ENCODE data around the gene LYSMD2. TPM values are rescaled to one million over a fixed set of nuclear protein-coding genes. Genes with fewer than 3 reads are reported as not detected.

Gene LYSMD2
- total RNA-seq, 1 experiment from 2014 or later, result 2.9 TPM

DNA sequence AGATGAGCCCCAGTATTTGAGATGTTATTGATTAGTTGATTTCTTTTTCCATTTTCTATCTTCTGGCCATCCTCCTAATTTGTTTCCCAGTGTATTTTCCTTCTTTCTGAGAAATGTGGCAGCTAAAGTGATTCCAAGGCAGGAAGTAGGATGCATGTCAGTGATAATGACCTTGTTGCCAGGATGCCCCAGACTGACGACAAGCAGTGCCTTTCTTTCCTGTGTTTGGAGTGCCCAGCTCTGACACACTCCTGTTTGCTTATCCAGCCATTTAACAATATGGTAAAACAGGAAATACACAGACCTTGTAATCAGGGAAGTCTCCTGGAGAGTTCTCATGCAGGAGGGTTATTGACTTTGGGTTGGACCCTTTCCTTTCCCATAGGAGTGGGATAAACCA is 34.3 kb upstream of the LYSMD2 start:
- H3K36me3 ChIP-seq (ENCODE audit: insufficient read depth, low read length, poor library complexity, severe bottlenecking), result no peaks in the 10 kb centered on the region
- intact Hi-C loops (cut with micrococcal nuclease; ENCODE audit: unreplicated experiment), result no loop called here
- ChIA-PET POLR2A (ENCODE audit: low non-redundant PET) (interaction anchor here (0.6 kb wide), 1 partner anchor 10 kb away, joined by 3 read pairs; no protein-coding TSS in a partner anchor), CTCF (no interaction called here)
- H3K9me3 ChIP-seq (ENCODE audit: low read depth, low read length, poor library complexity, severe bottlenecking), result no peaks in the 10 kb centered on the region
- H3K27ac ChIP-seq (ENCODE audit: low read depth, low read length, poor library complexity, severe bottlenecking), result no peak overlapping the region
- no peaks in the 10 kb centered on the region for H3K27me3 ChIP-seq (replicated peaks; ENCODE audit: insufficient read depth, low read depth, low read length, poor library complexity)
- H3K4me1 ChIP-seq (ENCODE audit: insufficient read depth, low read length, poor library complexity, severe bottlenecking), result no peaks in the 10 kb centered on the region
- no TSS peak for BruUV-seq (replicated peaks)
- no peak for DNase-seq (ENCODE audit: low spot score)
- no peak overlapping the region for H3K4me3 ChIP-seq (ENCODE audit: low read depth, low read length, poor library complexity, severe bottlenecking)
- TF ChIP-seq, protein P1, sequence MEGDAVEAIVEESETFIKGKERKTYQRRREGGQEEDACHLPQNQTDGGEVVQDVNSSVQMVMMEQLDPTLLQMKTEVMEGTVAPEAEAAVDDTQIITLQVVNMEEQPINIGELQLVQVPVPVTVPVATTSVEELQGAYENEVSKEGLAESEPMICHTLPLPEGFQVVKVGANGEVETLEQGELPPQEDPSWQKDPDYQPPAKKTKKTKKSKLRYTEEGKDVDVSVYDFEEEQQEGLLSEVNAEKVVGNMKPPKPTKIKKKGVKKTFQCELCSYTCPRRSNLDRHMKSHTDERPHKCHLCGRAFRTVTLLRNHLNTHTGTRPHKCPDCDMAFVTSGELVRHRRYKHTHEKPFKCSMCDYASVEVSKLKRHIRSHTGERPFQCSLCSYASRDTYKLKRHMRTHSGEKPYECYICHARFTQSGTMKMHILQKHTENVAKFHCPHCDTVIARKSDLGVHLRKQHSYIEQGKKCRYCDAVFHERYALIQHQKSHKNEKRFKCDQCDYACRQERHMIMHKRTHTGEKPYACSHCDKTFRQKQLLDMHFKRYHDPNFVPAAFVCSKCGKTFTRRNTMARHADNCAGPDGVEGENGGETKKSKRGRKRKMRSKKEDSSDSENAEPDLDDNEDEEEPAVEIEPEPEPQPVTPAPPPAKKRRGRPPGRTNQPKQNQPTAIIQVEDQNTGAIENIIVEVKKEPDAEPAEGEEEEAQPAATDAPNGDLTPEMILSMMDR (conservative IDR thresholded peaks at IDR 0.05; ENCODE audit: low read depth, low read length), result no peak
- no peak for TF ChIP-seq EZH2 (IDR thresholded peaks at IDR 0.05; ENCODE audit: borderline replicate concordance, low read depth, low read length, poor library complexity, severe bottlenecking)

DNA sequence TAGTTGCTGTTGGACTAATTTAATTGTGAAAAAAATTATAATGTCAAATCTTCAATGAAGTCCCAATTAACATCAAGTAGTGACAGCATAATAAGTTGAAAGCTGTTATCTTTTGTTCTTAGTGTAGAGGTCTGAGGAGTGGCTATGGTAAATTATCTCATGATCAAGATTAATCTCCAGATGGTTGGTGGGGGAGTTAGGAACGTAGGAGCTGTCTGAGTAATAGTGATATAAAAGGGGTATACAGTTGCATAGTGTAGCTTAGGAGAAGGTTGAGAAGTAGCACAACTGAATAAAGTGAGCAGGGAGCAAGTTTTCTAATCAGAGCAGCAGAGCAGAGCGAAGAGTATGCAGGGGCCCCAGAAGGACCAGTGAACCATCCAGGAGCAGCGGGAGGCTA is 33.4 kb upstream of the LYSMD2 start:
- POLR2A ChIA-PET (ENCODE audit: low non-redundant PET), result no interaction called here
- H3K27me3 ChIP-seq (replicated peaks; ENCODE audit: insufficient read depth, low read depth, low read length, poor library complexity), result no peaks in the 10 kb centered on the region
- BruUV-seq (replicated peaks), result no TSS peak
- H3K4me1 ChIP-seq (ENCODE audit: insufficient read depth, low read length, poor library complexity, severe bottlenecking), result no peaks in the 10 kb centered on the region
- no peak overlapping the region for H3K27ac ChIP-seq (ENCODE audit: low read depth, low read length, poor library complexity, severe bottlenecking)
- no peaks in the 10 kb centered on the region for H3K36me3 ChIP-seq (ENCODE audit: insufficient read depth, low read length, poor library complexity, severe bottlenecking)
- no peak overlapping the region for H3K4me3 ChIP-seq (ENCODE audit: low read depth, low read length, poor library complexity, severe bottlenecking)
- TF ChIP-seq EZH2 (IDR thresholded peaks at IDR 0.05; ENCODE audit: borderline replicate concordance, low read depth, low read length, poor library complexity, severe bottlenecking), result no peak
- TF ChIP-seq, protein P1 (conservative IDR thresholded peaks at IDR 0.05; ENCODE audit: low read depth, low read length), result no peak
- no peaks in the 10 kb centered on the region for H3K9me3 ChIP-seq (ENCODE audit: low read depth, low read length, poor library complexity, severe bottlenecking)
- CTCF ChIA-PET, result no interaction called here
- intact Hi-C loops (cut with micrococcal nuclease; ENCODE audit: unreplicated experiment), result no loop called here
- DNase-seq (ENCODE audit: low spot score), result no peak

DNA sequence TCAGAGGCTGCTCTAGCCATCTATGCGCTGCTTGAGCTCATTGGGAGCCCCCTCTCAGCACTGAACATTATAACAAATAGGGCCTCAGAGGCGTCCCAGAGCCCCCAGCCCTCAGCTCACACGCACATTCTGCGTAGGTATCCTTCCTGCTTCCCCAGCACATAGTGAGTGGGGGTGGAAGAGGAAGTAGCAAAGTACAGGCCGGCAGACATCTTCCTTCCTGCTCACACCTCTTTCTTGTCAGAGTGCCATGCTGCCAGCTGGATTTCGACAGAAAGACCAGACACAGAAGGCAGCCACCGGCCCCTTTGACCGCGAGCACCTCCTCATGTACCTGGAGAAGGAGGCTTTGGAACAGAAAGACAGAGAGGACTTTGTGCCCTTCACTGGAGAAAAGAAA is 30.6 kb upstream of the LYSMD2 start:
- DNase-seq (ENCODE audit: low spot score), result no peak

More for the DNA sequence above, 30.6 kb upstream of the LYSMD2 start:
- BruUV-seq (replicated peaks), result no TSS peak
- ChIA-PET CTCF (no interaction called here), POLR2A (ENCODE audit: low non-redundant PET) (no interaction called here)
- intact Hi-C loops (cut with micrococcal nuclease; ENCODE audit: unreplicated experiment), result no loop called here
- H3K4me1 ChIP-seq (ENCODE audit: insufficient read depth, low read length, poor library complexity, severe bottlenecking), result no peaks in the 10 kb centered on the region
- no peaks in the 10 kb centered on the region for H3K36me3 ChIP-seq (ENCODE audit: insufficient read depth, low read length, poor library complexity, severe bottlenecking)
- H3K4me3 ChIP-seq (ENCODE audit: low read depth, low read length, poor library complexity, severe bottlenecking), result no peak overlapping the region
- H3K9me3 ChIP-seq (ENCODE audit: low read depth, low read length, poor library complexity, severe bottlenecking), result no peaks in the 10 kb centered on the region
- H3K27ac ChIP-seq (ENCODE audit: low read depth, low read length, poor library complexity, severe bottlenecking), result no peak overlapping the region
- TF ChIP-seq, protein P1 (conservative IDR thresholded peaks at IDR 0.05; ENCODE audit: low read depth, low read length), result no peak
- no peak for TF ChIP-seq EZH2 (IDR thresholded peaks at IDR 0.05; ENCODE audit: borderline replicate concordance, low read depth, low read length, poor library complexity, severe bottlenecking)
- H3K27me3 ChIP-seq (replicated peaks; ENCODE audit: insufficient read depth, low read depth, low read length, poor library complexity), result no peaks in the 10 kb centered on the region
